CD4-positive, alpha-beta T cell treated with Interleukin-17A for 4 hours (primary cell): Measurements from ENCODE around the gene KRTAP17-1.

Source experiments
- DNase-seq: peaks from one replicate; pipeline ENCODE4 v3.0.0-alpha.2; 2020; ENCODE audit warnings: mixed read lengths

Gene KRTAP17-1

GRCh38 chr17:41331606-41332005 lies 16.1 kb upstream of the KRTAP17-1 start:
- no peak for DNase-seq

- DNase-seq, result peak; percentile 40
Measured at GRCh38 chr17:41329279-41329948, 13.9 kb upstream of the KRTAP17-1 start.

- no peak for DNase-seq
Measured at GRCh38 chr17:41328207-41328606, 12.7 kb upstream of the KRTAP17-1 start.

GRCh38 chr17:41327411-41328120 lies 12.1 kb upstream of the KRTAP17-1 start:
- DNase-seq, result no peak

GRCh38 chr17:41326173-41327145 lies 10.9 kb upstream of the KRTAP17-1 start:
- DNase-seq, result peak; percentile 58

GRCh38 chr17:41325611-41326010 lies 10.1 kb upstream of the KRTAP17-1 start:
- DNase-seq, result no peak

- DNase-seq, result no peak
Measured at GRCh38 chr17:41325126-41325525, 9.6 kb upstream of the KRTAP17-1 start.

GRCh38 chr17:41324180-41325075 lies 8.9 kb upstream of the KRTAP17-1 start:
- peak; percentile 61 for DNase-seq

GRCh38 chr17:41322903-41323895 lies 7.7 kb upstream of the KRTAP17-1 start:
- no peak for DNase-seq

GRCh38 chr17:41322094-41322902 lies 6.8 kb upstream of the KRTAP17-1 start:
- DNase-seq, result peak; percentile 42

- DNase-seq, result no peak
Measured at GRCh38 chr17:41318231-41318630, 2.7 kb upstream of the KRTAP17-1 start.

GRCh38 chr17:41315814-41316445 lies 420 bp upstream of the KRTAP17-1 start:
- DNase-seq, result no peak

- DNase-seq, result no peak
Measured at GRCh38 chr17:41311111-41311510, 4.4 kb downstream of the KRTAP17-1 start.

GRCh38 chr17:41308918-41309359 lies 6.6 kb downstream of the KRTAP17-1 start, which contains the start of gene KRTAP16-1:
TSS of gene KRTAP16-1 (minus strand) at chr17:41309309. CDS start at chr17:41309253, 56 bp downstream.
- DNase-seq, result peak; percentile 71

- DNase-seq, result peak; percentile 87
Measured at GRCh38 chr17:41308251-41308917, 7.1 kb downstream of the KRTAP17-1 start.

- DNase-seq, result no peak
Measured at GRCh38 chr17:41307647-41308046, 7.9 kb downstream of the KRTAP17-1 start.

GRCh38 chr17:41304091-41304490 lies 11.4 kb downstream of the KRTAP17-1 start:
- no peak for DNase-seq

- no peak for DNase-seq
Measured at GRCh38 chr17:41302981-41303380, 12.5 kb downstream of the KRTAP17-1 start.
